D721Med (cell line): Measurements from ENCODE around the gene BORCS5.
A peak's percentile ranks its signal among the peaks of the same experiment; 100 is the strongest.

Experiments used
- DNase-seq: peaks from one replicate; pipeline ENCODE4 v3.0.0; 2011; ENCODE audit warnings: low spot score; ENCODE audit not compliant: insufficient read length
- FAIRE-seq: peaks from 2 replicates; lab custom pipeline; 2011; peaks lifted over from hg19 to GRCh38; lab: Jason Lieb, UNC
- CTCF ChIP-seq: IDR thresholded peaks from 2 replicates; pipeline ENCODE4 v1.5.1; 2012; ENCODE audit warnings: mild to moderate bottlenecking, control low read depth; ENCODE audit not compliant: insufficient read depth; ENCODE audit errors: missing control alignments

Gene BORCS5

GRCh38 chr12:12425616-12426015 is 68.7 kb downstream of the BORCS5 start:
- TF ChIP-seq CTCF = no peak
- DNase-seq = no peak
- FAIRE-seq = no peak

- no peak for FAIRE-seq
- no peak for TF ChIP-seq CTCF
Measured at GRCh38 chr12:12427568-12427967, 70.7 kb downstream of the BORCS5 start.

GRCh38 chr12:12428047-12428446 is 71.2 kb downstream of the BORCS5 start:
- DNase-seq (no peak), FAIRE-seq (no peak)
- no peak for TF ChIP-seq CTCF

More at GRCh38 chr12:12427568-12427967, 70.7 kb downstream of the BORCS5 start:
- no peak for DNase-seq

GRCh38 chr12:12428961-12429657 is 72.2 kb downstream of the BORCS5 start:
- no peak for FAIRE-seq
- no peak for TF ChIP-seq CTCF

GRCh38 chr12:12432364-12432763 is 75.5 kb downstream of the BORCS5 start:
- FAIRE-seq (peak; percentile 21), DNase-seq (no peak)
- TF ChIP-seq CTCF = no peak

More at GRCh38 chr12:12428961-12429657, 72.2 kb downstream of the BORCS5 start:
- DNase-seq = no peak

GRCh38 chr12:12433203-12433731 is 76.4 kb downstream of the BORCS5 start:
- FAIRE-seq (no peak), DNase-seq (no peak)
- TF ChIP-seq CTCF = no peak

- TF ChIP-seq CTCF = no peak
- DNase-seq = no peak
- no peak for FAIRE-seq
Measured at GRCh38 chr12:12436831-12437345, 80.0 kb downstream of the BORCS5 start.
